ENCODE data around the gene CST3. TPM values are rescaled to one million over a fixed set of nuclear protein-coding genes. Genes with fewer than 3 reads are reported as not detected.

CST3 gene
- total RNA-seq, 5 donors from 2014 or later (not counting 1 experiment from before 2014, with no cell fraction given): 5.1 to 9.0 (median 5.3) TPM

- POLR2A ChIA-PET: no interaction called here
- Mint-ChIP-seq H3K27ac (no peak overlapping the region), H3K36me3 (no peaks in the 10 kb centered on the region), H3K9me3 (no peaks in the 10 kb centered on the region), H3K4me3 (no peak overlapping the region), H3K27me3 (peaks cover 6 to 15% of the 10 kb centered on the region in 2 donors), H3K4me1 (no peaks in the 10 kb centered on the region)
- DNase-seq (no peak), ATAC-seq (replicated peaks in 1 of 4) (no peak)
- no peak overlapping the region for H3K27ac ChIP-seq (ENCODE audit: low read length)
- no peak overlapping the region for H3K4me3 ChIP-seq (ENCODE audit: control insufficient read depth in 1 of 2, extremely low read depth in 1 of 2, low read length in 1 of 2)
- CTCF ChIA-PET: no interaction called here
- peaks cover 0 to 23% of the 10 kb centered on the region in 2 experiments for H3K27me3 ChIP-seq (replicated peaks in 1 of 2; ENCODE audit: control insufficient read depth in 2 of 2, extremely low read depth in 1 of 2, insufficient read depth in 2 of 2, low read length in 1 of 2)
- H3K9me3 ChIP-seq: no peaks in the 10 kb centered on the region
- H3K36me3 ChIP-seq (ENCODE audit: control insufficient read depth in 2 of 2, extremely low read depth in 1 of 2, insufficient read depth in 1 of 2, low read length in 1 of 2): no peaks in the 10 kb centered on the region
- WGBS (ENCODE audit: insufficient coverage): 87% methylated on average over 3 of the region's 9 CpGs
- no peaks in the 10 kb centered on the region for H3K4me1 ChIP-seq (ENCODE audit: control insufficient read depth in 1 of 2, extremely low read depth in 1 of 2, insufficient read depth in 2 of 2, low read length in 2 of 2)
Measured at GRCh38 chr20:23631226-23631822, 6.4 kb downstream of the CST3 start.

GRCh38 chr20:23630392-23630849 is 7.3 kb downstream of the CST3 start:
- no peak overlapping the region for H3K4me3 Mint-ChIP-seq
- no peak overlapping the region for H3K27ac Mint-ChIP-seq
- peaks cover 5 to 6% of the 10 kb centered on the region in 2 donors for H3K27me3 Mint-ChIP-seq
- no peaks in the 10 kb centered on the region for H3K9me3 Mint-ChIP-seq
- no peaks in the 10 kb centered on the region for H3K36me3 Mint-ChIP-seq
- POLR2A ChIA-PET: no interaction called here
- no peaks in the 10 kb centered on the region for H3K9me3 ChIP-seq
- H3K36me3 ChIP-seq (ENCODE audit: control insufficient read depth in 2 of 2, extremely low read depth in 1 of 2, insufficient read depth in 1 of 2, low read length in 1 of 2): no peaks in the 10 kb centered on the region
- no peaks in the 10 kb centered on the region for H3K4me1 ChIP-seq (ENCODE audit: control insufficient read depth in 1 of 2, extremely low read depth in 1 of 2, insufficient read depth in 2 of 2, low read length in 2 of 2)
- H3K4me3 ChIP-seq (ENCODE audit: control insufficient read depth in 1 of 2, extremely low read depth in 1 of 2, low read length in 1 of 2): no peak overlapping the region
- WGBS (ENCODE audit: insufficient coverage): 83% methylated on average over 2 of the region's 4 CpGs
- CTCF ChIA-PET: no interaction called here
- no peak for DNase-seq
- H3K27me3 ChIP-seq (replicated peaks in 1 of 2; ENCODE audit: control insufficient read depth in 2 of 2, extremely low read depth in 1 of 2, insufficient read depth in 2 of 2, low read length in 1 of 2): peaks cover 0 to 21% of the 10 kb centered on the region in 2 experiments
- no peak overlapping the region for H3K27ac ChIP-seq (ENCODE audit: low read length)
- no peaks in the 10 kb centered on the region for H3K4me1 Mint-ChIP-seq
- no peak for ATAC-seq (replicated peaks in 1 of 4)

DNA sequence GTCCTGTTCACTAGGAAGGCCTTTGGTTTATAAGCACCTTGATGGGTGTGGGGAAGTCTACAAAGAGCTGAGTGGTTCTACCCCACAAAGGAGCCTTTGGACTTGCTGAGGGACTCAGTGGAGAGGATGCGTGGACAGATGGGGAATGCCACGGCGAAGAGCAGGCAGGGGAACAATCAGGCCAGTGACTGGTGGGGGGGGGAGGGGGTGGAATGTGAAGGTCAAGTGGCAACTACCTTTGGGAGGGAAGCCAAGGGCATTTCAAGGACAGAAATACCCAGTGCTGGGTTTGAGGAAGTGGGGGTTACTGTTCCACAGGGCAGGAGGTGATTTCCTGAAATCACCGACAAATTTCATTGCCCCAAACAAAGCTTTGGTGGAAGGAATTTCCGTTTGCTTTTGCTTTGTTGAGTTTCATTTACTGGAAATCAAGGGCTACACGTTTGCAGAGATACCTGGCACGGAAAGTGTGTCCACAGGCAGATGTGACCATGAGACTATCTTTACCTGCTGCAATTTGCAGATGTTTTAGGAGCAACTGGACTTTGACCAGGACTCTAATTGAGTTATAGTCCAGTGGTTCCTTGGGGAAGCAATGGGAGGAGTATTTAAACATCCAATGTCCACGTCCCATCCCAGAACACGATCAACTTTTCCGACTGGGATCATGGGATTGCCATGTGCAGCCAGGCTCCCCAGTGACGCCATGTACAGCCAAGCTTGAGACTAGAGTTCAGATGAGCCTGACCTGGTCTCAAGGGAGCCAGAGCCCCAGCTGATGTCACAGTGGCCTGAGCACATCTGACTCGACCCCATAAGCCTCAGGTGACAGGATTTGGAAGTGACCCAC is 8.0 kb downstream of the CST3 start:
- Histone ChIP-seq H3K4me1 (ENCODE audit: control insufficient read depth in 1 of 2, extremely low read depth in 1 of 2, insufficient read depth in 2 of 2, low read length in 2 of 2) (no peaks in the 10 kb centered on the region), H3K4me3 (ENCODE audit: control insufficient read depth in 1 of 2, extremely low read depth in 1 of 2, low read length in 1 of 2) (no peak overlapping the region), H3K27me3 (replicated peaks in 1 of 2; ENCODE audit: control insufficient read depth in 2 of 2, extremely low read depth in 1 of 2, insufficient read depth in 2 of 2, low read length in 1 of 2) (peaks cover 0 to 18% of the 10 kb centered on the region in 2 experiments), H3K36me3 (ENCODE audit: control insufficient read depth in 2 of 2, extremely low read depth in 1 of 2, insufficient read depth in 1 of 2, low read length in 1 of 2) (no peaks in the 10 kb centered on the region), H3K9me3 (no peaks in the 10 kb centered on the region), H3K27ac (ENCODE audit: low read length) (no peak overlapping the region)
- peaks cover 4% of the 10 kb centered on the region in 2 donors for H3K27me3 Mint-ChIP-seq
- no peak for DNase-seq
- ATAC-seq (replicated peaks in 1 of 4): no peak
- H3K4me3 Mint-ChIP-seq: no peak overlapping the region
- ChIA-PET POLR2A (no interaction called here), CTCF (no interaction called here)
- no peaks in the 10 kb centered on the region for H3K4me1 Mint-ChIP-seq
- no peaks in the 10 kb centered on the region for H3K36me3 Mint-ChIP-seq
- 61% methylated on average over 10 of the region's 12 CpGs for whole genome bisulfite sequencing (ENCODE audit: insufficient coverage)
- H3K9me3 Mint-ChIP-seq: no peaks in the 10 kb centered on the region
- no peak overlapping the region for H3K27ac Mint-ChIP-seq

DNA sequence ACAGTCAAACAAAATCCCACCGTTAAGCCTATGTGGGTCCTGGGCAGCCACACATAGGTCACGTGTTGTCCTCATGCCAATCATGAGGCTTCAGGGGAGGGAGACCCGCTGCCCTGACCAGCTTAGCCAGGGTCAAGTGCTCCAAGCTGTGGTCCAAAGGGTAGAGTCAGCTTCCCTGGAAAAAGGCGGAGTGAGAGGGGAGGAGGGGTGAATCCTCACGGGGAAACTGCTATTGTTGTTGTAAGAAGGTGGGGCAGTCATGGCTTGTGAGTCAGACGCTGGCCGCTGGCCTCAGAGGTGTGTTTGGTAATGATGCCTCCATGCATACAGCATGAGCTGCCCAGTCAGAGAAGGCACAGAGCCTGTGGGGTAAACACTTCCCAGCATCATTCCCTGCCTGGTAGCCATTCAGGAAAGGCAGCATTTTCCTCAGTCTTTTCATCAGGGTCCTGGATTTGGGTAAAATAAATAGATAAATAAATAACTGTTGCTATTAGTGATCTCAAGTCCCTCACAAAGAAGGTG is 8.7 kb downstream of the CST3 start:
- no peaks in the 10 kb centered on the region for H3K4me1 ChIP-seq (ENCODE audit: control insufficient read depth in 1 of 2, extremely low read depth in 1 of 2, insufficient read depth in 2 of 2, low read length in 2 of 2)
- H3K36me3 Mint-ChIP-seq: no peaks in the 10 kb centered on the region
- ChIA-PET CTCF (no interaction called here), POLR2A (no interaction called here)
- ATAC-seq (replicated peaks in 1 of 4) (no peak), DNase-seq (no peak)
- no peaks in the 10 kb centered on the region for H3K36me3 ChIP-seq (ENCODE audit: control insufficient read depth in 2 of 2, extremely low read depth in 1 of 2, insufficient read depth in 1 of 2, low read length in 1 of 2)
- 64% methylated on average over 4 of the region's 7 CpGs for WGBS (ENCODE audit: insufficient coverage)
- H3K4me1 Mint-ChIP-seq: no peaks in the 10 kb centered on the region
- H3K27ac ChIP-seq (ENCODE audit: low read length): no peak overlapping the region
- peaks cover 0 to 18% of the 10 kb centered on the region in 2 experiments for H3K27me3 ChIP-seq (replicated peaks in 1 of 2; ENCODE audit: control insufficient read depth in 2 of 2, extremely low read depth in 1 of 2, insufficient read depth in 2 of 2, low read length in 1 of 2)
- H3K9me3 Mint-ChIP-seq: no peaks in the 10 kb centered on the region
- H3K4me3 ChIP-seq (ENCODE audit: control insufficient read depth in 1 of 2, extremely low read depth in 1 of 2, low read length in 1 of 2): no peak overlapping the region
- H3K9me3 ChIP-seq: no peaks in the 10 kb centered on the region
- no peak overlapping the region for H3K4me3 Mint-ChIP-seq
- no peak overlapping the region for H3K27ac Mint-ChIP-seq
- H3K27me3 Mint-ChIP-seq: peaks cover 4 to 6% of the 10 kb centered on the region in 2 donors

- Histone ChIP-seq H3K4me1 (ENCODE audit: control insufficient read depth in 1 of 2, extremely low read depth in 1 of 2, insufficient read depth in 2 of 2, low read length in 2 of 2) (no peaks in the 10 kb centered on the region), H3K36me3 (ENCODE audit: control insufficient read depth in 2 of 2, extremely low read depth in 1 of 2, insufficient read depth in 1 of 2, low read length in 1 of 2) (no peaks in the 10 kb centered on the region), H3K4me3 (ENCODE audit: control insufficient read depth in 1 of 2, extremely low read depth in 1 of 2, low read length in 1 of 2) (no peak overlapping the region), H3K9me3 (no peaks in the 10 kb centered on the region), H3K27ac (ENCODE audit: low read length) (no peak overlapping the region), H3K27me3 (replicated peaks in 1 of 2; ENCODE audit: control insufficient read depth in 2 of 2, extremely low read depth in 1 of 2, insufficient read depth in 2 of 2, low read length in 1 of 2) (peaks cover 0 to 18% of the 10 kb centered on the region in 2 experiments)
- Mint-ChIP-seq H3K36me3 (no peaks in the 10 kb centered on the region), H3K27me3 (peaks cover 4% of the 10 kb centered on the region in 2 donors), H3K4me3 (no peak overlapping the region), H3K9me3 (no peaks in the 10 kb centered on the region), H3K4me1 (no peaks in the 10 kb centered on the region), H3K27ac (no peak overlapping the region)
- ChIA-PET POLR2A (no interaction called here), CTCF (no interaction called here)
- no peak for DNase-seq
- no peak for ATAC-seq (replicated peaks in 1 of 4)
- 84% methylated on average over 6 of the region's 6 CpGs for WGBS (ENCODE audit: insufficient coverage)
Measured at GRCh38 chr20:23628402-23629016, 9.2 kb downstream of the CST3 start.

- H3K4me3 Mint-ChIP-seq: no peak overlapping the region
- no peaks in the 10 kb centered on the region for H3K9me3 ChIP-seq
- H3K9me3 Mint-ChIP-seq: no peaks in the 10 kb centered on the region
- no peaks in the 10 kb centered on the region for H3K36me3 Mint-ChIP-seq
- peaks cover 4 to 8% of the 10 kb centered on the region in 2 donors for H3K27me3 Mint-ChIP-seq
- DNase-seq (no peak), ATAC-seq (replicated peaks in 1 of 4) (no peak)
- H3K4me3 ChIP-seq (ENCODE audit: control insufficient read depth in 1 of 2, extremely low read depth in 1 of 2, low read length in 1 of 2): no peak overlapping the region
- H3K27ac Mint-ChIP-seq: no peak overlapping the region
- ChIA-PET CTCF (no interaction called here), POLR2A (no interaction called here)
- H3K36me3 ChIP-seq (ENCODE audit: control insufficient read depth in 2 of 2, extremely low read depth in 1 of 2, insufficient read depth in 1 of 2, low read length in 1 of 2): no peaks in the 10 kb centered on the region
- WGBS (ENCODE audit: insufficient coverage): no CpG with 5 or more reads among the region's 3 CpGs
- H3K27ac ChIP-seq (ENCODE audit: low read length): no peak overlapping the region
- no peaks in the 10 kb centered on the region for H3K4me1 ChIP-seq (ENCODE audit: control insufficient read depth in 1 of 2, extremely low read depth in 1 of 2, insufficient read depth in 2 of 2, low read length in 2 of 2)
- peaks cover 0 to 20% of the 10 kb centered on the region in 2 experiments for H3K27me3 ChIP-seq (replicated peaks in 1 of 2; ENCODE audit: control insufficient read depth in 2 of 2, extremely low read depth in 1 of 2, insufficient read depth in 2 of 2, low read length in 1 of 2)
- H3K4me1 Mint-ChIP-seq: peaks cover 0 to 3% (median 0%) of the 10 kb centered on the region in 3 donors
Measured at GRCh38 chr20:23627501-23627900, 10.3 kb downstream of the CST3 start.

All from T-cell (primary cell).